HG02759 (cell line): ENCODE data around the gene JTB.
"Not testable (repeated sequence)": the region's sequence is repeated elsewhere in the genome, so short reads cannot be mapped to it uniquely, and the experiment has no call there.

Experiments used
- ATAC-seq: cut with Tn5 transposase; IDR thresholded peaks from one replicate; pipeline ENCODE4 v1.9.1; 2021; ENCODE audit warnings: mild to moderate bottlenecking, moderate library complexity; ENCODE audit not compliant: unreplicated experiment

The JTB gene

DNA sequence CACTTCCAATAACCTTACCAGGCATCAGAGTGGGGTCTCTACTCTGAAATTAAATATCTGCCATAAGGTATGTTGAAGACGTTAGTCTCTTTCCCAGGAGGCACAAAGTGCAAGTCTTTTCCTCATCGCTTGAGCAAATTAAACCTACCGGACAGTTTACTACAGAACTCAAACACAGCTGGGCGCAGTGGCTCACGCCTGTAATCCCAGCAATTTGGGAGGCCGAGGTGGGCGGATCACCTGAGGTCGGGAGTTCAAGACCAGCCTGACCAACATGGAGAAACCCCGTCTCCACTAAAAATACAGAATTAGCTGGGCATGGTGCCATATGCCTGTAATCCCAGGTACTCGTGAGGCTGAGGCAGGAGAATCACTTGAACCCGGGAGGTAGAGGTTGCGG, 1.6 kb upstream of the JTB start:
- ATAC-seq: not testable (repeated sequence)

DNA sequence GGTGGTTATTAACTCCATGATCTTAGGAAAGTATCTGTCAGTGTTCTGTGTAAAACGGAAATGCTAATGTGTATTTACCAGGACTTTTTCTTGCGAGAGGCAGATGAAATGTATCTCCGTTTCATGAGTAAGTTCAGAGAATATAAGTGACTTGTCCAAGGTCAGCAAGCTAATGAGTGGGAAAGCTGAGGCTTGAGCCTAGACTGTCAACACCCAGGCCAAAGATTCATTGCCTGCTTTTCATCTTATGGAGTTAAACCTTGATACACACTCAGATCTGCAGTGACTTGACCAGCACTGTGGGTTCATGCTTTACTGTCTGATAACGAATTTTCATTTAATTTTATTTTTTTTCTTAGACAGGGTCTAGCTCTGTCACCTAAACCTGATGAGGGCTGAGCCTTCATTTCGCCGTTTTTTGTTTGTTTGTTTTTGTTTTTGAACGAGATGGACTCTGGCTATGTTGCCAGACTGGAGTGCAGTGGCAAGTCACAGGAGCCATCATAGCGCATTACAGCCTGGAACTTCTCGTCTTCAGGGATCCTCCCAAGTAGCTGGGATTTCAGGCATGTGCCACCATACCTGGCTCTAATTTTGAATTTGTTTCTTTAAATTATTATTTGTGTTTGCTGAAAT, 918 bp upstream of the JTB start:
- ATAC-seq: no peak

DNA sequence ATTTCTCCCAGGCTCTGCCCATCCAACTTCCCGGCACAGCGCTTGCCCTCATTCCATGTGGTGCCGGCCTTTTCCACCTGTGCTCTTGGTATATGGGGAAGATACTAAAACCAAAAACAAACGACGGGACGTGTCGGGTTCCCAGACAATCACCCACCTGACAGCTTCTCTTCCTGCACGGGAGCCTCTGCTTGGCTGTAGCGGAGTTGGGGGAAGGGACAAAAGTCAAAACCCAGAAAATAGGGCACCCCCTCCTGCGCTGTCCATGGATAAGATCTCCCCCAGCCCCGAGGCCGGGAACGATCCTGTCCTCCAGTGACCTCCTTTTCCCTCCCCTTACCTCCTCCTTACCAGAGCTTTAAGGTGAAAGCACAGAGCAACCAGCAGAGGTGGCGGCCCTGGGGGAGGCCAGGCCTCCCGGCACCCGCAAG, 640 bp downstream of the JTB start:
- no peak for ATAC-seq

DNA sequence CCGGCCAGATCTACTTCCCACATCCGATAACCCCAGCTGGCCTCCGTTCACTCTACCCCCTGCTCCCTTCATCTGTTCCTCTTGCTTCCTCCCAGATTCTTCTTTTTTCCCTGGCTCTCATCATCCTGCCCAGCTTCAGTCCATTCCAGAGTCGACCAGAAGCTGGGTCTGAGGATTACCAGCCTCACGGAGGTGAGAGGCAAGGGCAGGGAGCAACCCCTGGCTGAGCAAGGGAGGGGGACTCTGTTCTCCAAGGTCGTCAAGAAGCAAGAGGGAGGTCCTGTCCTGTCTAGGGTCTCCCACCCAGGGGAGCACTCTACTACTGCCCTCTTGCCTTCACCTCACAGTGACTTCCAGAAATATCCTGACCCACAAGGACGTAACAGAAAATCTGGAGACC, 3.9 kb downstream of the JTB start:
- no peak for ATAC-seq

DNA sequence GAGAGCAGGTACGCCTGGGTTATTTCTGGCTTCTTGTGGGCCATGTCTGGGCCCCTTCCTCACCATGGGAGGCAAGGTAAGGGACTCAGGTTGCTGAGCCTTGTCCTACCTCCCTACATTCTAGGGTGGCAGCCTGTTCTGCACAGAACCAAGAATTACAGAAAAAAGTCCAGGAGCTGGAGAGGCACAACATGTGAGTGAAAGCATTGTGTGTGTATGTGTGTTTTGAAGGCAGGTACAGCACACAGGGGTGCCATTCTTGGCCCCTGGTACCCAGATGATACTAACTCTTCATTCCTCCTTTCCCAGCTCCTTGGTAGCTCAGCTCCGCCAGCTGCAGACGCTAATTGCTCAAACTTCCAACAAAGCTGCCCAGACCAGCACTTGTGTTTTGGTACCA, 4.4 kb downstream of the JTB start:
- no peak for ATAC-seq

DNA sequence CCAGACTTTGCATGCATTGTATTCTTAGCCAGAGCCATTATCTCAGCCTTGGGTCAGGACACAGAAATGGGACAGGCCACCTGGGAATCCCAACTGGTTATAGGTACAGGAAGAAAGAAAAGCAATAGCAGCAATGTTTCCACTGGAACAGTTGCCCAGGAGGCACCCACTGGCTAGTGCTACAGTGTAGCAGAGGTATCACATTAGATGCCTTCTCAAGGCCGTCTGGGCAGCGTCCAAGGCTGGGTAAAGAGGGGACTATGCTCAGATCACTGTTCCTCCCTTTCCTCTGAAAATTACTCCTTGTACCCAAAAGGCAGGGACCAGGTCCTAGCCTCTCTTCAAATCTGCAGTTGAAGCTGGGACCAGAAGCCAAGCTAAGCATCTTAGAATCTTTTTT, 7.1 kb downstream of the JTB start:
- no peak for ATAC-seq

DNA sequence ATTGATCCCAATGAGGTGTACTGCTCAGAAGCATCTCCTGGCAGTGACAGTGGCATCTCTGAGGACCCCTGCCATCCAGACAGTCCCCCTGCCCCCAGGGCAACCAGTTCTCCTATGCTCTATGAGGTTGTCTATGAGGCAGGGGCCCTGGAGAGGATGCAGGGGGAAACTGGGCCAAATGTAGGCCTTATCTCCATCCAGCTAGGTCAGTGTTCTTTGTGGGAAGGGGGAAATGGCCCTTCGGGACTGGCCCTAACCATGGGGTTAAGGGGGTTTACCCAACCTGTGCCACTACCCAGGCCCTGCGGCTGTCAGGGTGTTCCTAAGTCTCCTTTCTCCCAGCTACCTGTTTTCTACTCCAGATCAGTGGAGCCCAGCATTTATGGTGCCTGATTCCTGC, 8.5 kb downstream of the JTB start:
- ATAC-seq: no peak

DNA sequence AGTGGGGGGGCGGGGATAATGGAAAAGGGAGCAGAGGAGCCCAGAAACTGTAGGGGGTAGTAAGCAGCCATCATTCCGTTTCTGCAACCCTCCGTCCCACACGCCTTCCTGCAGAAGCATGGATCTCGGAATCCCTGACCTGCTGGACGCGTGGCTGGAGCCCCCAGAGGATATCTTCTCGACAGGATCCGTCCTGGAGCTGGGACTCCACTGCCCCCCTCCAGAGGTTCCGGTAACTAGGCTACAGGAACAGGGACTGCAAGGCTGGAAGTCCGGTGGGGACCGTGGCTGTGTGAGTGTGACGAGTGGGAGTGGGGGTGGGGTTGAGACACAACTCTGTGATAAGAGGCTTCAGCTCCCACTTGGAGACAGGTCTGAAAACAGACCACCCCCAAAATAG, 9.1 kb downstream of the JTB start:
- no peak for ATAC-seq

DNA sequence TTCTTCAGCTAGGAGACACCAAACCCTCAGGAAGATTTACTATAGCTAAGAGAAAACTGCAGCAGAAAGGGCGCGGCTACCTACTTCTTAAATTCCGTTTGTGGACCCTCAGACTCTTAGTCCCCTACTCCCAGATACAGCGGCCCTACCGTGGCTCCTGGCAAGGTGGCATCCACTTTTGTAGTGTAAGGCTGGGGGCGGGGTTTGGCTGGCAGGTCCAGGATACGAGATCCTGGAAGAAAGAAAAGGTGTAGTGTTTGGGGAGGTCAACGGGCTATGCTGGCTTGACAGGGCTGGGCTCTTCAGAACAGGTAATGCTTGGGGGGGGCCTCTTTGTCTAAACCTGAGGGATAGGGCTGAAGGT, 9.5 kb downstream of the JTB start:
- ATAC-seq: no peak

DNA sequence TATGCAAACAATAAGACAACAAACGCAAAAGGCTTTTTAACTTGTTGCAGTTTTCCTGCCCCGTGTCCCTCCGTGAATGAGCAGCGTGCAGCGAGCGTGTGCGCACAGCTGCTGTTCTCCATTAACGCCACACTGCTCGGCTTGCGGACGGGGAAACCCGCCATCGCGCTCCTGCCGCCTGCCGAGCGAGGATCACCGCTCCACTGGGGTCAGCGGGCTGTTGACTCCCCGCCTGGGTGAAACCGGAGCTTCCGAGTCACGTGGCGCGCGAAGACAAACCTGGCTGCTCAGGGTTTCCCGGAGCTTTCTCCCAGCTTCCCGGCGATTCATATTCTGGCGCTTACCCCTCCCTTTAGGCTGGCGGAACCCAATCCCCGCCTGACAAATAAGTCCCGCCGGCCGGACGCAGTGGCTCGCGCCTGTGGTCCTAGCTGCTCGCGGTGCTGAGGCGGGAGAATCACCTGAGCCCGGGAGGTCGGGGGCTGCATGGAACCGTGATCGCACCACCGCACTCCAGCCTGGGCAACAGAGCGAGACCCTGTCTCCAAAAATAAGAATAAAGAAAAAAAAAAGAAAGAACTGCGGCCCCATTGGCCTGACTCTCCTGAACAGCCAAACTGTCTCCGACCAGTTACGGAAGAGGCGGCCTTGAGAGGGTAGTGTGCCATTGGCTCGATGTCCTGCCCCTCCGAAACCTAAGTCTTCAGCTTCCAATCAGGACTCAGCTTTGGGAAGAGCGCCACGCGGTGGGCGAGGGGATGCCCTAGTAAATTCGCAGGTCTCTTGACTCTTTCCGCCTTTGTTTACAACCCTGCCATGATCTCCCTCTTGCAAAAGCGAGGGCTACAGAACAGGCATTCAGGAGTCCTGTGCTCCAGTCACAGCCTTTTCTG, 10.1 kb downstream of the JTB start, which contains the start of gene CREB3L4:
CREB3L4 (plus strand) TSS at position 796 of the 893 bp plus-strand sequence. CDS start 624 bp downstream, outside the sequence.
- peak; percentile 73 for ATAC-seq

DNA sequence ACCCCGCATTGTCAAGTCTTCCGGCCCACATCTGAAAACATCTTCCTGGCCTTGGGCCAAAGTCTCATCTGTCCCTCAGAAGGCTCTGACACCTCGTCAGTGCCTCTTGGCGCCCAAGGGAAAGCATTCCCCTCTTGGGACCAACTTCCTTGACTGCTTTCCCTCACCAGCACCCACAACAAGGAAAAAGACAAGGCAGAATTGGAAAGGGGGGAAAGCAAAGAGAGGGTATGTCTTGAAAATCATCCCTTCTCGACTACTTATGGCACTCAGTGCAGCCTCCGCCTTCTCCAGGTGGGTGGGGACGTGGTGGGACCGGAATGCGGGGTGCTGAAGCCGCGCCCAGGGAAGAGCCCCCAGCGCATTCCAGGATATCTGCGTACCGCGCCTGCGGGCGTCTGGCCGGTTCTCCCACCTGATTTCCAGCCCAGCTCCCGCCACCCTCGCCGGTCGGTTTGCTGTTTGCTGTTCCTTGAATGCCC, 13.6 kb downstream of the JTB start:
- peak; percentile 2 for ATAC-seq

DNA sequence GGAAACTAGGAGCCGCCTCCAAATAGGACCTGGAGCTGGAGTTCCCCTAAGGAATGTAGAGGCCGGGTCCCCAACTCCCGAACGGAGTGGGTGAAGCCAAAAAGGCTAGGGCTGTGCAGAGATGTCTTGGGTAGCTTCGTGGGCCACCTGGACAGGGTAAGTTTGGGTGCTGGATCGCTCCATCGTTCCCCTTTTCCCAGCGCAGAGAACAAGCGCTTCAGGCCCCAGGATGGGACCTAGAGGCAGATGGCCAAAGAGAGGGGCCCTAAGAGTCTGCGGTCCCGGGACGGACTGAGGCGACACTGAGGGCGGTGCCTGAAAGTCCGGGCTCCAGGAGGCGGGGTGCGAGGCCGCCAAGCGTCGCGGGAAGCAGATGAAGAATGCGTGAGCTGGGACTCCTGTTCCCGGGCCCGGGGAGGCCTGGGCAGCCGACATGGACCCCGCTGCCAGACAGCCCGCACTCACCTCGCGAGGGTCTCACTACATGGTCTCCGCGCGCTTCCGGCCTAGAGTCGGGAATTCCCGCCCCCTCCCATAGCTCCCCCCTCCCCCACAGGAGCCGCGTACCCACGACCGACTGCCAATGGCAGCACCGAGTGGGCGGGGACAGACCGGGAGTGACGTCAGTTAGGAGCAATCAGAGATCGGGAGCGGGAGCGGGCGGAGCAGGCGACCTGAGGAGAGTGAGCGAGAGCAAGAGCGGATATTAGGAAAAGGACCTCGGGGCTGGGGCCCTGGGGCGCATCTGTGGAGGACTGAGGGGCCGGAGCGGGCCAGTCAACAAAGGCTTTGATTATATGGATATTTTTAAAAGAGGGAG, 14.2 kb downstream of the JTB start, which contains the start of gene SLC39A1:
SLC39A1 (minus strand) TSS at position 508 of the 820 bp plus-strand sequence. CDS start 822 bp downstream, outside the sequence.
- peak; percentile 44 for ATAC-seq

DNA sequence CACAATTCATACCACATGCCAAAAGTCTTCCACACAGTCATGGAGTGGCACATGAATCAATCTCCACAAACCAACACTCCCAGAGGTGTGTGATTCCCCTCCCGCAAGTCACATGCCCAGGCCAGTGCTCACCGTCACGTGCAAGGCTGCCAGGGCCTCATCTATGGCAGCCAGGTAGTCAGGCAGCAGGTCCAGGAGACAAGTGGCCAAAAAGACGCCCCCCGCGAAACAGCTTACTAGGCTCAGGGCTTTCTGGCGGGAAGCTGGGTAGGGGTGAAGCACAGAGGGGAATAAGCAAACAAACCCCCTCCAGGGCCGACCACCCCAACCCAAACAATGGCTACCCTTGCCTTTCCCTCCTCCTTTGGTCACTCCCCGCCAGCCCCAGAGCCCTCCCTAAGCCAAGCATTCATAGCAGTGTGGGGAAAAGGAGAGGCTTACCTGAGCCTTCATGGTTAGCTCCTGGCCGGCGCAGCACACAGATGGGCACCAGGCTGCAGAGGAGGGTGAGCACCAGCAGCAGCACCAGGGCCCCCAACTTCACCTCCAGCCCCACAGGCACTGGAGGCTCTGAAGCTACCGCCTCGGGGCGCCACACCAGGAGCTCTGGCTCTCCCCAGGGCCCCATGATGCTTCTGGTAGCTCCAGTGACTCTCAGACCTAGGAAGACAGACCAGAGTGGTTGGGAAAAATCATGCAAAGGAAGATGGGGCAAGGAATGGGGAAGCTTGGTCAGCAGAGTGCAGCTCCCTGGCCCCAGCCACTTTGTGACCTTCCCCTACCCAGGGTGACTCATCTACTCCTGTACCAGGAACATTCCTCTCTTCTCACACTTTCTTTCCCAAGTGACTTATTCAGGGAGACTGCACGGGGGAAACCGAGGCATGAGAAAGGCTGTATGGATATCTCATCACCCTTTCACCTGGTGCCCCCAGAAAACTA, 15.1 kb downstream of the JTB start:
- no peak for ATAC-seq

DNA sequence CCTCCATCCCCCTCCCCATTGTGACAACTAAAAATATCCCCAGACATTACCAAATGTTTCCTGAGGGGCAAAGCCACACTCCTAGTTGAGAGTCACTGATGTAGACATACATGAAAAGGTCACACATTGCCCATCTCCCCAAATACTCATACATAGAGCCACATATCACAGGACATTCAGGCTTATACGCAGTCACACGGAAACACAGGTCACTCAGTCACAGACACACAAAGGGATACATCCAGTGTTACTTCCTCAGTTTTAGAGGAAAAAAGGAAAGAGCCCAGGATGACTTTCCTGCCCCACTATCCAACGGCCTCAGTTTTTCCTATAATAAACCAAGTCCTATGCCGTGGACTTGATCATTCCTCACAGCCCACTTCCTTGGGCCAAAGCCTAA, 16.1 kb downstream of the JTB start:
- ATAC-seq: no peak

DNA sequence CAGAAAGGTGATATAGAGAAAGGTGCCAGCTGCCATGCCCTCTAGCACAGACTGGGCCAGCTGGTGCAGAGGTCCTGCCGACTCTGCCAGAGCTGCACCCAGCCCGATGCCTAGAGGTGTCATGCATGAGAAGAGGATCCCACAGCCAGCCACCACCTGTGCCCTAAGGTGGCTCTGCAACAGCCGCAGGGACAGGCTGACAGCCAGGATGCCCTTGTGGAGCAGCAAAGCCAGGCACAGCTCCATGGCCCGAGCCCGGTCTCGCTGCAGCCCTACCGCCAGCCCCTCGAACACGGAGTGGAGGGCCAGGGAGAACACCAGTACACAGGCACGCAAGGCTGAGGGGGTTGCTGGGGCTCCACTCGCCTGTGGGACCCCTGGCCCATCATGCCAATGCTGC, 17.3 kb downstream of the JTB start:
- no peak for ATAC-seq

DNA sequence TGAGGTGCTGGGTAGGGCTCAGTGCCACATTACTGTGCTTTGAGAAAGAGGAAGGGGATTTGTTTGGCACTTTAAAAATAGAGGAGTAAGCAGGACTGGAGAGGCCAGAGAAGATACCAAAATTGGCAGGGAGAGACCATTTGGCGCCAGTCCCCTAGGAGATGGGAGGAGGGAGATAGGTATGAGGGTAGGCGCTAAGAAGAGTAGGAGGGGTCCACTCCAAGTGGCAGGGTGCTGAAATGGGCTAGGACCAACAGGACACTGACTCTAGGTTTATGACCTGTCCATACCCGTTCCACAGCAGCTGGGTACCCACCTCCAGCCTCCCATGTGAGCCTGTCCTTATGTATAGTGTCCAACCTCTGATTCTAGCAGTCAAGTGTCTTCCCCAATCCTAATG, 18.0 kb downstream of the JTB start:
- ATAC-seq: no peak

DNA sequence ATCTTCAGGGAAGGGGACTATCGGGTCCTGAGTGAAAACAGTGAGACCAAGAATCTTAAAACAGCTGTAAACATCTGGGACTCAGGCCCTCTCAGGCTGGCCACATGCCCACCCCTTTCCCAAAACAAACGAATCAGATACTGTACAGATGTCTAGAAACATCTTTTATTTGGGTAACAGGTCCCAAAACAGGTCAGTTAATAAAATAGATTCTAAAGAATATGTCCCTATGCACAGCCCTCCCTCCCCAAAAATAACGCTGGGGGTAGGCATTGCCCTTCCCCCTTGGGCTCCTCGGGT, 18.6 kb downstream of the JTB start:
- no peak for ATAC-seq

DNA sequence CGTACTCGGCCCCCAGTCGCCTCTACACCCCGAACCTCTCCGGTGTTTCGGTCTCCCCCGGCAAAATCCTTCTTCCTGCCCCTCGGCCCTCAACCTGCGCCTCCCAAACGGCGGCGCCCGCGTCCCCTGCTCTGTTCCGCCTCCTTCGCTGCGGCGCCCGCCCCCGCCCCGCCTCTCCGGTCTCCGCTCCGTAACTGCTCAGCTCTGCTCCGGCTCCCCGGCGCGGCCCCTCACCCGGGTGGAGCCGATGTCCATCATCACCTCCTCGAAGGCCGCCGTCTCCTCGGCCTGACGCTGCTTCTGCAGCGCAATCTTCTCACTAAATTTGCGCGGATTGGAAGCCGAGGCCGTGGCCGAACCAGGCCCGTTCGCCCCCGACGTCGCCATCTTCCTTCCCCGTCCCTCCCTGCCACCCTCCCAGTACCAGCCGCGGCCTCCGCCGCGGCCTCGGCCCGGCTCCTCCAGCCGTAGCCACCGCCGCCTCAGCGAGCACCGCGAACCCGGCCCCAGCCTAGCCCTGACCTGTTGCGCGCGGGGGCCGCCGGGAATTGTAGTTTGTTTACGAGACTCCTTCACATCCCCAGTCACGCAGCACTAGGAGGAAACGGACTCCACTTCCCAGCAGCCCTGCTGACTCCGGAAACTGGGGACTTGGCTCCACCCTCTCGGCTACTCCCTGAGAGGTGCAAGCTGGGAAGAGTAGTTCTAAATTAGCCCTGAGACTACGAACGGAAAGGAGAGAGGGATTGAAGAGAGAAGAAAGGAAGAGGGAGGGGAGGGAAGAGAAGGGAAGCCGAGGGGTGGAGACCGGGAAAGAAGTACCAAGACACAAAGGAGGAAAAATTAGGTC, 19.1 kb downstream of the JTB start, which contains the start of gene CRTC2:
CRTC2 (minus strand) TSS at position 502 of the 850 bp plus-strand sequence; CDS start at position 387, 115 bp downstream.
- peak; percentile 80 for ATAC-seq

DNA sequence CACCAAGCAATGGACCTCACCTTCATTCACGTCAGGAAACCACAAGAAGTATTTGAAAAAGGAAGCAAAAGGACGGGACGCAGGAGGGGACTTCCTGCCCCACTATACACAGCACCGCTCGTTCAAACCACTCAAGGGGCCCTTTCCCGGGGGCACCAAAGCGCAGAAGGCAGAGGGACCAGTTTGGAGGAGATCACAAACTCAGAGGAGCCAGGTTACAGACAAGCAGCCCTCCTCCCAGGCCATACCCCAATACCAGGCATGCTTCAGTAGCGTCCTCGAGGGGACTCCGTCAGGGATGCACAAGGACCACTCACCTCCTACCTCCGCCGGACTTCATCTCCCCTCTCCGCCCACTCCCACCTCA, 19.7 kb downstream of the JTB start:
- ATAC-seq: peak; percentile 12
